Peyer's patch (tissue), 4 donors: ENCODE data around the gene EIF4G1.

ENCODE experiments used
- CTCF ChIP-seq, 6 experiments: fragments of 450-650 bp in 4 of 6; fragments of 200-600 bp in 2 of 6; sonication (generic) in 1 of 6; IDR thresholded peaks; one replicate each; pipeline ENCODE4 v1.5.1; 2017 to 2019; ENCODE audit warnings: antibody characterized with exemption in 6 of 6, mild to moderate bottlenecking in 3 of 6, moderate library complexity in 1 of 6
- POLR2A ChIP-seq, 2 donors: fragments of 450-650 bp; IDR thresholded peaks; one replicate each; pipeline ENCODE4 v1.5.1; 2017; ENCODE audit warnings: antibody characterized with exemption in 2 of 2, mild to moderate bottlenecking in 2 of 2, moderate library complexity in 2 of 2

GRCh38 chr3:184325269-184325668 lies 10.9 kb downstream of the EIF4G1 start:
- no peak for TF ChIP-seq CTCF (IDR thresholded peaks at IDR 0.05)
- no peak for TF ChIP-seq POLR2A (IDR thresholded peaks at IDR 0.05)
